ENCODE measurements around the gene CYB5R2.
A peak's percentile ranks its signal among the peaks of the same experiment; 100 is the strongest.

Gene CYB5R2

GRCh38 chr11:7640816-7641215, 32.5 kb downstream of the CYB5R2 start:
- no peak overlapping the region for H2BK12ac ChIP-seq (ENCODE audit: low read length in 2 of 2)
- H3K9ac ChIP-seq (ENCODE audit: low read length), result no peak overlapping the region
- H2BK120ac ChIP-seq (ENCODE audit: low read depth, low read length), result no peak overlapping the region
- H2BK15ac ChIP-seq (ENCODE audit: low read depth, poor library complexity, severe bottlenecking), result no peak overlapping the region
- no peaks in the 10 kb centered on the region for H3K27me3 ChIP-seq (ENCODE audit: control insufficient read depth in 1 of 2, insufficient read depth in 1 of 2, low read length in 2 of 2)
- no peaks in the 10 kb centered on the region for H3K9me3 ChIP-seq (ENCODE audit: control insufficient read depth, low read length)
- H3K4me3 ChIP-seq (ENCODE audit: insufficient read depth in 1 of 2, low read depth in 1 of 2, low read length in 2 of 2), result no peak overlapping the region
- DNase-seq, result no peak
- WGBS, result 88% methylated on average over 6 of the region's 6 CpGs
- H3K4ac ChIP-seq (ENCODE audit: low read depth in 1 of 2, low read length in 2 of 2), result no peak overlapping the region
- H2BK5ac ChIP-seq (ENCODE audit: low read depth, low read length, poor library complexity, severe bottlenecking), result no peak overlapping the region
- H3K4me2 ChIP-seq (ENCODE audit: low read length, poor library complexity, severe bottlenecking), result no peak overlapping the region
- no peak overlapping the region for H3K18ac ChIP-seq (ENCODE audit: low read depth in 1 of 2, low read length in 2 of 2)
- no peak overlapping the region for H3K14ac ChIP-seq (ENCODE audit: low read length in 2 of 2)
- H3K27ac ChIP-seq (ENCODE audit: low read length, poor library complexity, severe bottlenecking), result no peak overlapping the region
- no peaks in the 10 kb centered on the region for H3K79me1 ChIP-seq (replicated peaks; ENCODE audit: low read length, poor library complexity, severe bottlenecking)
- no peak overlapping the region for H4K8ac ChIP-seq (ENCODE audit: low read length)
- H4K91ac ChIP-seq (ENCODE audit: low read length), result no peak overlapping the region
- no peak overlapping the region for H2AK5ac ChIP-seq (ENCODE audit: low read length, severe bottlenecking)
- H3K36me3 ChIP-seq (ENCODE audit: control insufficient read depth in 1 of 2, insufficient read depth in 2 of 2, low read depth in 1 of 2, low read length in 2 of 2), result peaks cover 0 to 39% of the 10 kb centered on the region in 2 experiments
- H3K23ac ChIP-seq (ENCODE audit: low read length in 2 of 2), result no peak overlapping the region
- no peak overlapping the region for H2AFZ ChIP-seq (ENCODE audit: low read depth, low read length)
- no peaks in the 10 kb centered on the region for H3K4me1 ChIP-seq (ENCODE audit: control insufficient read depth, insufficient read depth, low read depth, low read length)

GRCh38 chr11:7639643-7640025, 33.7 kb downstream of the CYB5R2 start:
- Histone ChIP-seq H3K18ac (ENCODE audit: low read depth in 1 of 2, low read length in 2 of 2) (no peak overlapping the region), H4K8ac (ENCODE audit: low read length) (no peak overlapping the region), H3K27me3 (ENCODE audit: control insufficient read depth in 1 of 2, insufficient read depth in 1 of 2, low read length in 2 of 2) (no peaks in the 10 kb centered on the region), H2AFZ (ENCODE audit: low read depth, low read length) (no peak overlapping the region), H3K9me3 (ENCODE audit: control insufficient read depth, low read length) (no peaks in the 10 kb centered on the region), H2BK12ac (ENCODE audit: low read length in 2 of 2) (no peak overlapping the region), H3K9ac (ENCODE audit: low read length) (no peak overlapping the region), H3K14ac (ENCODE audit: low read length in 2 of 2) (no peak overlapping the region), H3K27ac (ENCODE audit: low read length, poor library complexity, severe bottlenecking) (no peak overlapping the region), H3K4me2 (ENCODE audit: low read length, poor library complexity, severe bottlenecking) (no peak overlapping the region), H4K91ac (ENCODE audit: low read length) (no peak overlapping the region), H2BK15ac (ENCODE audit: low read depth, poor library complexity, severe bottlenecking) (no peak overlapping the region), H3K4ac (ENCODE audit: low read depth in 1 of 2, low read length in 2 of 2) (no peak overlapping the region), H2BK120ac (ENCODE audit: low read depth, low read length) (no peak overlapping the region), H3K4me3 (ENCODE audit: insufficient read depth in 1 of 2, low read depth in 1 of 2, low read length in 2 of 2) (no peak overlapping the region), H3K4me1 (ENCODE audit: control insufficient read depth, insufficient read depth, low read depth, low read length) (no peaks in the 10 kb centered on the region), H2AK5ac (ENCODE audit: low read length, severe bottlenecking) (no peak overlapping the region), H3K79me1 (replicated peaks; ENCODE audit: low read length, poor library complexity, severe bottlenecking) (no peaks in the 10 kb centered on the region), H3K36me3 (ENCODE audit: control insufficient read depth in 1 of 2, insufficient read depth in 2 of 2, low read depth in 1 of 2, low read length in 2 of 2) (peaks cover 0 to 48% of the 10 kb centered on the region in 2 experiments), H3K23ac (ENCODE audit: low read length in 2 of 2) (no peak overlapping the region), H2BK5ac (ENCODE audit: low read depth, low read length, poor library complexity, severe bottlenecking) (no peak overlapping the region)
- DNase-seq, result no peak
- WGBS, result 70% methylated on average over 5 of the region's 5 CpGs

DNA sequence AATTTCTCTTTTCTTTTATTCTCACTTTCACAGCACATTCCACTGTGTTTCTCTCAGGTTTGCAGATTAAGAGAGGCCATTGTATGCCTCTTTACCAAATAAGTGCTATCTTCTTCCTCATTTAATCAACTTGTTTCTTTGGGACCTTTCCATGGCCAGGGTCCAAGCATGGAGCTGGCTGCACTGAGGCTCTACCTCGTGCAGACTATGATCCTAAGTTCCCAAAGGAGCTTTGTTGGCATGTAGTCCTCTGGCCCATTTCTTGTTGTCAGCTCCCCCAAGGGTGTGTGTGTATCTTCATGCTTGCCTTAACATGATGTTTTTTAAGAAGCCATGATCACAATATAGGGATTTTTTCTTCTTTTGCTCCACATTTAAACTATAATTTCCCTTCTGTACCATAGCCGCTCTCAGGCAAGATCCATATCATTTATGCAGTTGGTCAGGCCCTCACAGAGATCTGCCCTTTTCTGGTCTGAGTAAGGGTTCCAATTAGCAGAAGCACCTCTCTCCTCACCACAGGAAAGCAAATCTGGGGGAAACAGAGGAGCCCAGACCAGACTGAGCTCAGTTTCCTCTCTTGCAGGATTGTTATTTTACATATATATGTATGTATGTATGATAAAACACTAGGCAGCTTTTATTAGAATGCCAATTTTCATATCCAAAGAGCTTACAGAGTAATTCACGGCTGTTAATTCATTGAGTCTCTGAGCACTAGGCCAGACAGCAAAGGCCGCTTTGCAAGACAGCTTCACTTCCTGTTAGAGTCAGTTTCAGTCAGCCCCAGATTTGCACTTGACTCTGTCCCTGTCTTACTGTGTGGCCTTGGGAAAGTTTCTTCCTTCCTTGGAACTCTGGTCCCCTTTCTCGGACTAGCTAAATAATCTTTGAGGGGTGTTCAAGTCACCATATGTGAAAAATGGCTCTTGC, 34.3 kb downstream of the CYB5R2 start:
- Histone ChIP-seq H2BK120ac (ENCODE audit: low read depth, low read length) (no peak overlapping the region), H3K9ac (ENCODE audit: low read length) (no peak overlapping the region), H3K9me3 (ENCODE audit: control insufficient read depth, low read length) (no peaks in the 10 kb centered on the region), H3K23ac (ENCODE audit: low read length in 2 of 2) (no peak overlapping the region), H3K79me1 (replicated peaks; ENCODE audit: low read length, poor library complexity, severe bottlenecking) (no peaks in the 10 kb centered on the region), H3K18ac (ENCODE audit: low read depth in 1 of 2, low read length in 2 of 2) (no peak overlapping the region), H3K4me2 (ENCODE audit: low read length, poor library complexity, severe bottlenecking) (no peak overlapping the region), H2AK5ac (ENCODE audit: low read length, severe bottlenecking) (no peak overlapping the region), H2BK5ac (ENCODE audit: low read depth, low read length, poor library complexity, severe bottlenecking) (no peak overlapping the region), H2BK15ac (ENCODE audit: low read depth, poor library complexity, severe bottlenecking) (no peak overlapping the region), H3K14ac (ENCODE audit: low read length in 2 of 2) (no peak overlapping the region), H3K36me3 (ENCODE audit: control insufficient read depth in 1 of 2, insufficient read depth in 2 of 2, low read depth in 1 of 2, low read length in 2 of 2) (peaks cover 0 to 54% of the 10 kb centered on the region in 2 experiments), H4K91ac (ENCODE audit: low read length) (no peak overlapping the region), H2BK12ac (ENCODE audit: low read length in 2 of 2) (no peak overlapping the region), H3K4me3 (ENCODE audit: insufficient read depth in 1 of 2, low read depth in 1 of 2, low read length in 2 of 2) (no peak overlapping the region), H3K27me3 (ENCODE audit: control insufficient read depth in 1 of 2, insufficient read depth in 1 of 2, low read length in 2 of 2) (no peaks in the 10 kb centered on the region), H4K8ac (ENCODE audit: low read length) (no peak overlapping the region), H3K4ac (ENCODE audit: low read depth in 1 of 2, low read length in 2 of 2) (no peak overlapping the region), H2AFZ (ENCODE audit: low read depth, low read length) (no peak overlapping the region), H3K4me1 (ENCODE audit: control insufficient read depth, insufficient read depth, low read depth, low read length) (no peaks in the 10 kb centered on the region), H3K27ac (ENCODE audit: low read length, poor library complexity, severe bottlenecking) (no peak overlapping the region)
- 89% methylated on average over 5 of the region's 5 CpGs for WGBS
- DNase-seq, result no peak

GRCh38 chr11:7637447-7638157, 35.7 kb downstream of the CYB5R2 start:
- Histone ChIP-seq H3K4ac (ENCODE audit: low read depth in 1 of 2, low read length in 2 of 2) (no peak overlapping the region), H3K14ac (ENCODE audit: low read length in 2 of 2) (no peak overlapping the region), H2BK12ac (ENCODE audit: low read length in 2 of 2) (no peak overlapping the region), H3K27me3 (ENCODE audit: control insufficient read depth in 1 of 2, insufficient read depth in 1 of 2, low read length in 2 of 2) (no peaks in the 10 kb centered on the region), H2BK15ac (ENCODE audit: low read depth, poor library complexity, severe bottlenecking) (no peak overlapping the region), H3K4me1 (ENCODE audit: control insufficient read depth, insufficient read depth, low read depth, low read length) (no peaks in the 10 kb centered on the region), H2AK5ac (ENCODE audit: low read length, severe bottlenecking) (no peak overlapping the region), H2BK120ac (ENCODE audit: low read depth, low read length) (no peak overlapping the region), H3K9ac (ENCODE audit: low read length) (peak overlapping the region; percentile 71), H4K8ac (ENCODE audit: low read length) (no peak overlapping the region), H2BK5ac (ENCODE audit: low read depth, low read length, poor library complexity, severe bottlenecking) (no peak overlapping the region), H3K79me1 (replicated peaks; ENCODE audit: low read length, poor library complexity, severe bottlenecking) (no peaks in the 10 kb centered on the region), H4K91ac (ENCODE audit: low read length) (no peak overlapping the region), H2AFZ (ENCODE audit: low read depth, low read length) (no peak overlapping the region), H3K27ac (ENCODE audit: low read length, poor library complexity, severe bottlenecking) (no peak overlapping the region), H3K23ac (ENCODE audit: low read length in 2 of 2) (no peak overlapping the region), H3K9me3 (ENCODE audit: control insufficient read depth, low read length) (no peaks in the 10 kb centered on the region), H3K18ac (ENCODE audit: low read depth in 1 of 2, low read length in 2 of 2) (no peak overlapping the region), H3K4me3 (ENCODE audit: insufficient read depth in 1 of 2, low read depth in 1 of 2, low read length in 2 of 2) (no peak overlapping the region), H3K4me2 (ENCODE audit: low read length, poor library complexity, severe bottlenecking) (no peak overlapping the region), H3K36me3 (ENCODE audit: control insufficient read depth in 1 of 2, insufficient read depth in 2 of 2, low read depth in 1 of 2, low read length in 2 of 2) (peaks cover 3 to 57% of the 10 kb centered on the region in 2 experiments)
- peak; percentile 51 for DNase-seq
- 82% methylated on average over 5 of the region's 7 CpGs for WGBS

Data from mesenchymal stem cell (in vitro differentiated cells and primary cell).